ENCODE measurements around the gene ARHGAP24. TPM values are rescaled to one million over a fixed set of nuclear protein-coding genes. Genes with fewer than 3 reads are reported as not detected.

The ARHGAP24 gene
- total RNA-seq, 4 donors from 2014 or later = 54.8 to 88.6 (median 62.6) TPM

DNA sequence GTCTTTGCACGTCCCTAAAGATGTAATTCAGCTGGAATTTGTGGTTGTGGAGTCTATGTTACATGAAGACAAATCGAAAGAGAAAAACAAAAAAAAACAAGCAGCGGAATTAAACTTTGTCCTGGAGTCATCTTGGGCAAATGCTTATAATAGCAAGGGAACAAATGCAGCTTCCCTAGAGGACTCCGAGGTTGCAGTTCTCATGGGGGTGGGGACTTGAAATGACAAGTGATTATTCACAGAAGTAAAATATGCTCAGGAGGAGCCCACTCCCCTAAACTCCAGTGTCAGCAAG lies 362.4 kb downstream of the ARHGAP24 start:
- TF ChIP-seq, protein P1, sequence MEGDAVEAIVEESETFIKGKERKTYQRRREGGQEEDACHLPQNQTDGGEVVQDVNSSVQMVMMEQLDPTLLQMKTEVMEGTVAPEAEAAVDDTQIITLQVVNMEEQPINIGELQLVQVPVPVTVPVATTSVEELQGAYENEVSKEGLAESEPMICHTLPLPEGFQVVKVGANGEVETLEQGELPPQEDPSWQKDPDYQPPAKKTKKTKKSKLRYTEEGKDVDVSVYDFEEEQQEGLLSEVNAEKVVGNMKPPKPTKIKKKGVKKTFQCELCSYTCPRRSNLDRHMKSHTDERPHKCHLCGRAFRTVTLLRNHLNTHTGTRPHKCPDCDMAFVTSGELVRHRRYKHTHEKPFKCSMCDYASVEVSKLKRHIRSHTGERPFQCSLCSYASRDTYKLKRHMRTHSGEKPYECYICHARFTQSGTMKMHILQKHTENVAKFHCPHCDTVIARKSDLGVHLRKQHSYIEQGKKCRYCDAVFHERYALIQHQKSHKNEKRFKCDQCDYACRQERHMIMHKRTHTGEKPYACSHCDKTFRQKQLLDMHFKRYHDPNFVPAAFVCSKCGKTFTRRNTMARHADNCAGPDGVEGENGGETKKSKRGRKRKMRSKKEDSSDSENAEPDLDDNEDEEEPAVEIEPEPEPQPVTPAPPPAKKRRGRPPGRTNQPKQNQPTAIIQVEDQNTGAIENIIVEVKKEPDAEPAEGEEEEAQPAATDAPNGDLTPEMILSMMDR (IDR thresholded peaks at IDR 0.05; ENCODE audit: low read depth) = no peak

- TF ChIP-seq, protein P1 (IDR thresholded peaks at IDR 0.05; ENCODE audit: low read depth) = no peak
These were observed 367.6 kb downstream of the ARHGAP24 start for GRCh38 chr4:85842540-85842939.

- TF ChIP-seq, protein P1 (IDR thresholded peaks at IDR 0.05; ENCODE audit: low read depth) = no peak
These were observed 379.6 kb downstream of the ARHGAP24 start for GRCh38 chr4:85854546-85854945.

DNA sequence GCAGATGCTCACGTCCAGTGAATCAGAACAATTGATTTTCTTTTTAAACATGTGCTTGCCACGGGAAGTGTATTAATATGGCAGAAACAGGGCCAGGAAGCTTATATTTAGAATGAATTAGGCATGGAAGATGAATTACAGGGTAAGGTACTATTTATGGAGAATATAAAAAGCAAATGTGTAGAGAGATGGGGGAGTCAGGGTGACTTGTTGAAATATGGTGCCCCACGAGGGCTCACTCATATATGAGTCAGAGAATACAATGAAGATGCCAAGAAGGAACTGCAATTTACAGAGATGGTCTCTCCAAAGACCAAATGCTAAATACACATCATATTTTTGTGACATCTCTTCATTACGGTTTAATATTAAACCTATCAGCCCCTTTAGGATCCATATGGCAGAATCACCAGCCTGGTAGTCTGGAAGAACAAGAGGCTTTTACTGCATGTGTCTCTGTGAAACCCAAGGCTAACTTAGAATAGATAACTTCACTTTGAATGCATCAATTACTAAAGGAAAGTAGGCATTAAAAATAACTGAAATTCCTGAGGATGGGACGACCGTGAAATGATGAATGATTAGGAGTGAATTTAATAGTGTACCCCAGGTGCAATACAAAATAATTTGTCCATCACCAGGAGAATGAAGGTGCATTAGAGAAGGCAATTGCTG lies 385.3 kb downstream of the ARHGAP24 start:
- TF ChIP-seq, protein P1 (IDR thresholded peaks at IDR 0.05; ENCODE audit: low read depth) = no peak

GRCh38 chr4:85861064-85861765 lies 386.3 kb downstream of the ARHGAP24 start:
- TF ChIP-seq, protein P1 (IDR thresholded peaks at IDR 0.05; ENCODE audit: low read depth) = no peak

- TF ChIP-seq, protein P1 (IDR thresholded peaks at IDR 0.05; ENCODE audit: low read depth) = no peak
These were observed 387.9 kb downstream of the ARHGAP24 start for GRCh38 chr4:85862896-85863295.

- TF ChIP-seq, protein P1 (IDR thresholded peaks at IDR 0.05; ENCODE audit: low read depth) = no peak
These were observed 389.6 kb downstream of the ARHGAP24 start for GRCh38 chr4:85864259-85865205.

Measured in subcutaneous adipose tissue (tissue), 4 donors.